Fibroblast of lung (primary cell): ENCODE results near the gene NIFK. TPM values are rescaled to one million over a fixed set of nuclear protein-coding genes. Genes with fewer than 3 reads are reported as not detected.

Source experiments
- DNase-seq, 2 donors: peaks; one replicate each; pipeline versions ENCODE4 v3.0.0 to v3.0.0-alpha.2; 2010; ENCODE audit warnings: low read depth in 2 of 2
- H2AFZ ChIP-seq: 2 replicates; pipeline ENCODE4 v1.5.1; 2012; ENCODE audit warnings: low read length, control low read depth, inconsistent platforms
- H3K27ac ChIP-seq: 2 replicates; pipeline ENCODE4 v1.5.1; 2011; ENCODE audit warnings: low read length, control low read depth; ENCODE audit not compliant: insufficient read depth
- H3K27me3 ChIP-seq: 2 replicates; pipeline ENCODE4 v1.5.1; 2011; ENCODE audit warnings: mild to moderate bottlenecking, low read length; ENCODE audit not compliant: control insufficient read depth, insufficient read depth
- H3K36me3 ChIP-seq: 2 replicates; pipeline ENCODE4 v1.5.1; 2011; ENCODE audit warnings: low read length; ENCODE audit not compliant: control insufficient read depth, insufficient read depth
- H3K4me1 ChIP-seq: 2 replicates; pipeline ENCODE4 v1.5.1; 2011; ENCODE audit warnings: low read length; ENCODE audit not compliant: control insufficient read depth, insufficient read depth; ENCODE audit errors: extremely low read depth
- H3K4me2 ChIP-seq: 2 replicates; pipeline ENCODE4 v1.5.1; 2011; ENCODE audit warnings: low read length, control low read depth; ENCODE audit not compliant: insufficient read depth; ENCODE audit errors: extremely low read depth
- H3K4me3 ChIP-seq, 4 experiments: fragments of 200-600 bp in 1 of 4; sonication (generic) in 1 of 4; replicated peaks in 1 of 4; 2 replicates each; pipeline ENCODE4 v1.5.1; 2011 to 2016; ENCODE audit warnings: low read length in 4 of 4, low read depth in 3 of 4, mild to moderate bottlenecking in 3 of 4, control low read depth in 2 of 4, inconsistent platforms in 1 of 4, mixed read lengths in 1 of 4; ENCODE audit not compliant: insufficient read depth in 1 of 4; ENCODE audit errors: control extremely low read depth in 1 of 4
- H3K79me2 ChIP-seq: 2 replicates; pipeline ENCODE4 v1.5.1; 2012; ENCODE audit warnings: mild to moderate bottlenecking, low read length, inconsistent platforms; ENCODE audit not compliant: control insufficient read depth, insufficient read depth
- H3K9ac ChIP-seq: 2 replicates; pipeline ENCODE4 v1.5.1; 2011; ENCODE audit warnings: mild to moderate bottlenecking, low read length, control low read depth; ENCODE audit not compliant: insufficient read depth
- H3K9me3 ChIP-seq: 2 replicates; pipeline ENCODE4 v1.5.1; 2012; ENCODE audit warnings: low read depth, low read length; ENCODE audit not compliant: control insufficient read depth, insufficient read depth
- H4K20me1 ChIP-seq: 2 replicates; pipeline ENCODE4 v1.5.1; 2011; ENCODE audit warnings: low read length; ENCODE audit not compliant: control insufficient read depth, insufficient read depth; ENCODE audit errors: extremely low read depth
- CTCF ChIP-seq, 2 donors: IDR thresholded peaks in 1 of 2; conservative IDR thresholded peaks in 1 of 2; 1 replicate in 1 of 2; 2 replicates in 1 of 2; pipeline ENCODE4 v1.5.1; 2011 to 2012; ENCODE audit warnings: low read length in 2 of 2, control low read depth in 1 of 2, inconsistent platforms in 1 of 2, low read depth in 1 of 2, mild to moderate bottlenecking in 1 of 2
- EZH2 ChIP-seq: IDR thresholded peaks from 2 replicates; pipeline ENCODE4 v1.5.1; 2012; ENCODE audit warnings: low read length, control low read depth, mild to moderate bottlenecking; ENCODE audit errors: missing control alignments
- polyA plus RNA-seq, 2 donors: library from polyadenylated mRNA; depleted of rRNA in 1 of 2; stranded (reverse) in 1 of 2; unstranded in 1 of 2; fragments of >200 nt; gene quantifications; 2 replicates each; pipeline ENCODE4 v1.2.1, GENCODE V29; 2011 to 2012; ENCODE audit warnings: missing spikeins in 1 of 2
- total RNA-seq: library from RNA; depleted of rRNA; stranded (reverse); fragments of >200 nt; gene quantifications from 2 replicates; pipeline ENCODE4 v1.2.1, GENCODE V29; 2014

The NIFK gene
- total and polyA plus RNA-seq, 2 donors (not counting 1 experiment from before 2014, with no cell fraction given) = 30.7 to 47.4 TPM

GRCh38 chr2:121699421-121700333 lies 37.0 kb downstream of the NIFK start:
- TF ChIP-seq EZH2 (no peak), CTCF (conservative IDR thresholded peaks at IDR 0.05 in 1 of 2, IDR thresholded peaks at IDR 0.05 in 1 of 2; ENCODE audit: low read depth in 1 of 2, low read length in 2 of 2) (no peak)
- no peak overlapping the region for H3K4me3 ChIP-seq
- DNase-seq = peak; percentile 53 to 82
- no peak overlapping the region for H2AFZ ChIP-seq
- H3K36me3 ChIP-seq = no peaks in the 10 kb centered on the region
- H3K9ac ChIP-seq = no peak overlapping the region
- H4K20me1 ChIP-seq = no peaks in the 10 kb centered on the region
- H3K9me3 ChIP-seq = no peaks in the 10 kb centered on the region
- H3K4me2 ChIP-seq = no peak overlapping the region
- H3K27me3 ChIP-seq = no peaks in the 10 kb centered on the region
- peaks cover 6% of the 10 kb centered on the region for H3K4me1 ChIP-seq
- H3K27ac ChIP-seq = no peak overlapping the region
- no peaks in the 10 kb centered on the region for H3K79me2 ChIP-seq

- Histone ChIP-seq H3K79me2 (no peaks in the 10 kb centered on the region), H3K9ac (no peak overlapping the region), H3K4me2 (no peak overlapping the region), H3K4me1 (peaks cover 6% of the 10 kb centered on the region), H3K27me3 (no peaks in the 10 kb centered on the region), H3K9me3 (no peaks in the 10 kb centered on the region), H3K27ac (no peak overlapping the region), H3K4me3 (no peak overlapping the region), H3K36me3 (no peaks in the 10 kb centered on the region), H2AFZ (no peak overlapping the region), H4K20me1 (no peaks in the 10 kb centered on the region)
- DNase-seq = no peak
- TF ChIP-seq CTCF (conservative IDR thresholded peaks at IDR 0.05 in 1 of 2, IDR thresholded peaks at IDR 0.05 in 1 of 2; ENCODE audit: low read depth in 1 of 2, low read length in 2 of 2) = no peak
- TF ChIP-seq EZH2 = no peak
Observed at GRCh38 chr2:121698318-121698930, 38.3 kb downstream of the NIFK start.

GRCh38 chr2:121697108-121697631 lies 39.5 kb downstream of the NIFK start:
- H2AFZ ChIP-seq = no peak overlapping the region
- no peaks in the 10 kb centered on the region for H3K9me3 ChIP-seq
- H3K4me1 ChIP-seq = peaks cover 6% of the 10 kb centered on the region
- H3K27me3 ChIP-seq = no peaks in the 10 kb centered on the region
- no peaks in the 10 kb centered on the region for H3K79me2 ChIP-seq
- H3K36me3 ChIP-seq = no peaks in the 10 kb centered on the region
- no peaks in the 10 kb centered on the region for H4K20me1 ChIP-seq
- no peak overlapping the region for H3K4me3 ChIP-seq
- H3K27ac ChIP-seq = no peak overlapping the region
- no peak overlapping the region for H3K9ac ChIP-seq
- TF ChIP-seq CTCF (conservative IDR thresholded peaks at IDR 0.05 in 1 of 2, IDR thresholded peaks at IDR 0.05 in 1 of 2; ENCODE audit: low read depth in 1 of 2, low read length in 2 of 2) = no peak
- TF ChIP-seq EZH2 = no peak
- peak in 1 of 2 donors; percentile 20 for DNase-seq
- no peak overlapping the region for H3K4me2 ChIP-seq
